ENCODE data around the gene PTK6. TPM values are rescaled to one million over a fixed set of nuclear protein-coding genes. Genes with fewer than 3 reads are reported as not detected.

The PTK6 gene
- polyA plus RNA-seq, 4 donors, result 0.56 to 87.0 (median 47.5) TPM

- Histone ChIP-seq H3K4me3 (ENCODE audit: low read depth in 1 of 3, low read length in 3 of 3) (peak overlapping the region in 2 of 3 donors; percentile 5 to 17), H3K27me3 (ENCODE audit: control insufficient read depth in 3 of 3, insufficient read depth in 3 of 3, low read length in 3 of 3) (peaks cover 0 to 7% (median 0%) of the 10 kb centered on the region in 3 donors), H3K36me3 (ENCODE audit: control insufficient read depth in 3 of 3, insufficient read depth in 2 of 3, low read depth in 1 of 3, low read length in 3 of 3) (no peaks in the 10 kb centered on the region), H3K9me3 (ENCODE audit: control insufficient read depth in 2 of 2, insufficient read depth in 1 of 2, low read depth in 1 of 2, low read length in 1 of 2) (no peaks in the 10 kb centered on the region), H3K4me1 (ENCODE audit: control insufficient read depth in 3 of 3, insufficient read depth in 2 of 3, low read depth in 1 of 3, low read length in 2 of 3) (peaks cover 0 to 23% (median 2%) of the 10 kb centered on the region in 3 donors), H3K27ac (ENCODE audit: low read depth in 1 of 3, low read length in 2 of 3) (peak overlapping the region in 1 of 3 donors; percentile 89)
- WGBS, 3 donors, result 8 to 34% (median 13%) methylated on average over 26 to 27 of the region's 27 CpGs
- no peak for FAIRE-seq
- peak in 1 of 2 donors; percentile 84 for DNase-seq
Observed at GRCh38 chr20:63538204-63539091, 1.3 kb upstream of the PTK6 start.

DNA sequence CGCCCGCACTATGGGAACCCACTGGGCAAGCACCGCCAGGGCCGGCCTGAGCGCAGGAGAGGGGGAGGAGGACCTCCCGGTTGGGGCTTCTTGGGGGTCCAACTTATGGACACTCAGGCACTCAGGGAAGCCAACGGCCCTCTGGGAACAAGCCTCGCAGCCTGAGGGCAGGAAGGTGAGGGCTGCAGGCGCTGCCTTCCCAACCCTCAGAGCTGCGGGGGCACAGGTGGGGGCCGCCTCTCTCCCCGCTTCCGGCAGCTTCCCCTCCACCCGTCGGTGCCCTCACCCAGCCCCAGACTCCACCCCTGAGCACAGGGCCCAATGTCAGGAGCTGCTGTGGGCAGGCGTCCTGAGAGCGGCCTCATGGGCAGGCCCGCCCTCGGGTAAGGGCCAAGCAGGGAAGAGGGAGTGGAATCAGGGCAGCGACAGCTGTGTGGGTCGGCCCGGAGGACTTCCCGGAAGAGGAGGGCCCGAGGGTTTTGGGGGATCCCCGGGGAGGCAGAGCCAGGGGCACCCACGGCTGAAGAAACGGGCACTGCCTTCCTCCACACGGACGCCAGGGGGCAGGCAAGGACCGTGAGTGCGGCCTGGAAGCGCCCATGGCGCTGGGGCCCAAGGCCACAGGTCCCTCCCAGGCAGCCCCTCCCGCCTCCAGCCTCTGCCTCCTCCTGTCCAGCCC, 488 bp upstream of the PTK6 start:
- WGBS, 3 donors, result 1 to 9% (median 3%) methylated on average over 27 to 34 of the region's 34 CpGs
- Histone ChIP-seq H3K4me3 (ENCODE audit: low read depth in 1 of 3, low read length in 3 of 3) (peak overlapping the region in 2 of 3 donors; percentile 17 to 71), H3K4me1 (ENCODE audit: control insufficient read depth in 3 of 3, insufficient read depth in 2 of 3, low read depth in 1 of 3, low read length in 2 of 3) (peaks cover 0 to 23% (median 2%) of the 10 kb centered on the region in 3 donors), H3K27me3 (ENCODE audit: control insufficient read depth in 3 of 3, insufficient read depth in 3 of 3, low read length in 3 of 3) (peaks cover 0 to 9% (median 0%) of the 10 kb centered on the region in 3 donors), H3K36me3 (ENCODE audit: control insufficient read depth in 3 of 3, insufficient read depth in 2 of 3, low read depth in 1 of 3, low read length in 3 of 3) (no peaks in the 10 kb centered on the region), H3K9me3 (ENCODE audit: control insufficient read depth in 2 of 2, insufficient read depth in 1 of 2, low read depth in 1 of 2, low read length in 1 of 2) (no peaks in the 10 kb centered on the region), H3K27ac (ENCODE audit: low read depth in 1 of 3, low read length in 2 of 3) (peak overlapping the region; percentile 57 to 98 (median 89))
- DNase-seq (peak; percentile 92 to 98), FAIRE-seq (no peak)

DNA sequence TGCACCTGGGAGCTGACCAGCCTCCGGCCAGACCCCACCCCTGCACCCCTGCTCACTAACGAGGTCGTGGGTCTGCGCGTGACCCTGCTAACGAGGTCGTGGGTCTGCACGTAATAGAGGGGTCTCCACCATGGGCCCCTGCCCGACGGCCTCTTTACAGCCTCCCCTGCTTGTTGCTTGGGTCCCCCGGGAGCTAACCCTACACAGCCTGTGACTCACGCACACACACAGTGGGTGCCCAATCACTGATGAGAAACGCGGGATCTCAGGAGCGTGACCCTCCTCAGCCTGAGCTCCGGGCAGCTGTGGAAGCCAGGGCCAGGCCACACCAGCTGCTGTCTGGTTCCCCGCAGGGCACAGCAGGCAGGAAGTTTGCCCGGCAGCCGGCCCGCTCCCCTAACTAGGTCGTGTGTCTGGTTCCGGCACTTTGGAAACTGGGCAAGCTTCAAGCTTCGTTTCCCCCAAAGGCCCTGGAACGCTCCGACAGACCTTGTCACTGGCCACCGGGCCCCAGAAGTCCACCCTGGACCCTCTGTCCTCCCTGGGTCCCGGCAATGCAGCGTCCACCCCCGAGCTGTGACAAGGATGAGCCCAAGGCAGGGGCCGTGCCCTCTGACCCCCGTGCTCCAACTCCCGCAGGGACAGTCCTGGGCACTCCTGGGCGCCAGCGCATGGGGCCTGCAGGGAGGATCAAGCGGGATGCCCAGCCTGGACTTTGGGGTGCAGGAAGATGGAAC, 767 bp downstream of the PTK6 start:
- Histone ChIP-seq H3K36me3 (ENCODE audit: control insufficient read depth in 3 of 3, insufficient read depth in 2 of 3, low read depth in 1 of 3, low read length in 3 of 3) (no peaks in the 10 kb centered on the region), H3K4me3 (ENCODE audit: low read depth in 1 of 3, low read length in 3 of 3) (peak overlapping the region in 2 of 3 donors; percentile 42 to 71), H3K9me3 (ENCODE audit: control insufficient read depth in 2 of 2, insufficient read depth in 1 of 2, low read depth in 1 of 2, low read length in 1 of 2) (no peaks in the 10 kb centered on the region), H3K27ac (ENCODE audit: low read depth in 1 of 3, low read length in 2 of 3) (peak overlapping the region in 2 of 3 donors; percentile 89 to 98), H3K4me1 (ENCODE audit: control insufficient read depth in 3 of 3, insufficient read depth in 2 of 3, low read depth in 1 of 3, low read length in 2 of 3) (peaks cover 0 to 23% (median 2%) of the 10 kb centered on the region in 3 donors), H3K27me3 (ENCODE audit: control insufficient read depth in 3 of 3, insufficient read depth in 3 of 3, low read length in 3 of 3) (peaks cover 0 to 9% (median 0%) of the 10 kb centered on the region in 3 donors)
- FAIRE-seq (no peak), DNase-seq (peak in 1 of 2 donors; percentile 55)
- WGBS, 3 donors, result 29 to 62% (median 41%) methylated on average over 35 of the region's 35 CpGs

GRCh38 chr20:63534831-63535651, 2.1 kb downstream of the PTK6 start:
- Histone ChIP-seq H3K27ac (ENCODE audit: low read depth in 1 of 3, low read length in 2 of 3) (peak overlapping the region in 2 of 3 donors; percentile 52 to 97), H3K9me3 (ENCODE audit: control insufficient read depth in 2 of 2, insufficient read depth in 1 of 2, low read depth in 1 of 2, low read length in 1 of 2) (no peaks in the 10 kb centered on the region), H3K27me3 (ENCODE audit: control insufficient read depth in 3 of 3, insufficient read depth in 3 of 3, low read length in 3 of 3) (peaks cover 0 to 9% (median 0%) of the 10 kb centered on the region in 3 donors), H3K36me3 (ENCODE audit: control insufficient read depth in 3 of 3, insufficient read depth in 2 of 3, low read depth in 1 of 3, low read length in 3 of 3) (no peaks in the 10 kb centered on the region), H3K4me1 (ENCODE audit: control insufficient read depth in 3 of 3, insufficient read depth in 2 of 3, low read depth in 1 of 3, low read length in 2 of 3) (peaks cover 0 to 33% (median 2%) of the 10 kb centered on the region in 3 donors), H3K4me3 (ENCODE audit: low read depth in 1 of 3, low read length in 3 of 3) (peak overlapping the region in 1 of 3 donors; percentile 2)
- DNase-seq (peak; percentile 67 to 96), FAIRE-seq (no peak)
- 18 to 52% (median 20%) methylated on average over 30 to 49 of the region's 49 CpGs for WGBS, 3 donors

- WGBS, 3 donors, result 16 to 59% (median 35%) methylated on average over 11 to 12 of the region's 12 CpGs
- peaks cover 0 to 33% (median 2%) of the 10 kb centered on the region in 3 donors for H3K4me1 ChIP-seq (ENCODE audit: control insufficient read depth in 3 of 3, insufficient read depth in 2 of 3, low read depth in 1 of 3, low read length in 2 of 3)
- DNase-seq (no peak), FAIRE-seq (no peak)
- peak overlapping the region in 2 of 3 donors; percentile 52 to 97 for H3K27ac ChIP-seq (ENCODE audit: low read depth in 1 of 3, low read length in 2 of 3)
- H3K27me3 ChIP-seq (ENCODE audit: control insufficient read depth in 3 of 3, insufficient read depth in 3 of 3, low read length in 3 of 3), result peaks cover 0 to 9% (median 0%) of the 10 kb centered on the region in 3 donors
- H3K4me3 ChIP-seq (ENCODE audit: low read depth in 1 of 3, low read length in 3 of 3), result peak overlapping the region in 1 of 3 donors; percentile 2
- no peaks in the 10 kb centered on the region for H3K9me3 ChIP-seq (ENCODE audit: control insufficient read depth in 2 of 2, insufficient read depth in 1 of 2, low read depth in 1 of 2, low read length in 1 of 2)
- H3K36me3 ChIP-seq (ENCODE audit: control insufficient read depth in 3 of 3, insufficient read depth in 2 of 3, low read depth in 1 of 3, low read length in 3 of 3), result no peaks in the 10 kb centered on the region
Observed at GRCh38 chr20:63534427-63534830, 2.7 kb downstream of the PTK6 start.

DNA sequence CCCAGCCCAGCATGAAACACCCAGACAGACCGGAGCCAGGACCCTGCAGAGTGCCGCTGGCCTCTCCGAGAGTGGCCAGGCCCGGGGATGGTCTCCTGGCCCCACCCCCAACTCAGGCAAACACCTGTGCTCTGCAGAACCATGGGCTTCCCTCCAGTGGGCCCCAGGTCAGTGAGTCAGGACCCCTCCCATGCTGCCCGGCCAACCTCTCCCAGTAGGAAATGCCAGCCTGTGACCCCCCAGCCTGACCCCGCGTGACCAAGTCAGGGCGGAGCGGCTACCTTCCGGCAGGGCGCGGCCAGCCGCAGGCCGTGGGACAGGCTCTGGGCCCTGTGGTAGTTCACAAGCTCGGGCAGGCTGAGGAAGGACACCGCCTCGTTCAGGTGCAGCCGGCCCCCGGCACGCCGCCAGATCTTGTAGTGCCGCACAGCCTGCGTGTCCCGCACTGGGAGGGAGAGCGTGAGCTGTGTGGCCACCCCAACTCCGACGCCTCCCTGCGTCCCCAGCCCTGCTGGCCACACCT, 3.2 kb downstream of the PTK6 start:
- DNase-seq (peak in 1 of 2 donors; percentile 75), FAIRE-seq (no peak)
- H3K9me3 ChIP-seq (ENCODE audit: control insufficient read depth in 2 of 2, insufficient read depth in 1 of 2, low read depth in 1 of 2, low read length in 1 of 2), result no peaks in the 10 kb centered on the region
- 14 to 62% (median 44%) methylated on average over 26 to 28 of the region's 28 CpGs for WGBS, 3 donors
- no peaks in the 10 kb centered on the region for H3K36me3 ChIP-seq (ENCODE audit: control insufficient read depth in 3 of 3, insufficient read depth in 2 of 3, low read depth in 1 of 3, low read length in 3 of 3)
- peak overlapping the region in 1 of 3 donors; percentile 2 for H3K4me3 ChIP-seq (ENCODE audit: low read depth in 1 of 3, low read length in 3 of 3)
- peaks cover 0 to 33% (median 2%) of the 10 kb centered on the region in 3 donors for H3K4me1 ChIP-seq (ENCODE audit: control insufficient read depth in 3 of 3, insufficient read depth in 2 of 3, low read depth in 1 of 3, low read length in 2 of 3)
- peaks cover 0 to 12% (median 0%) of the 10 kb centered on the region in 3 donors for H3K27me3 ChIP-seq (ENCODE audit: control insufficient read depth in 3 of 3, insufficient read depth in 3 of 3, low read length in 3 of 3)
- peak overlapping the region in 2 of 3 donors; percentile 52 to 97 for H3K27ac ChIP-seq (ENCODE audit: low read depth in 1 of 3, low read length in 2 of 3)

DNA sequence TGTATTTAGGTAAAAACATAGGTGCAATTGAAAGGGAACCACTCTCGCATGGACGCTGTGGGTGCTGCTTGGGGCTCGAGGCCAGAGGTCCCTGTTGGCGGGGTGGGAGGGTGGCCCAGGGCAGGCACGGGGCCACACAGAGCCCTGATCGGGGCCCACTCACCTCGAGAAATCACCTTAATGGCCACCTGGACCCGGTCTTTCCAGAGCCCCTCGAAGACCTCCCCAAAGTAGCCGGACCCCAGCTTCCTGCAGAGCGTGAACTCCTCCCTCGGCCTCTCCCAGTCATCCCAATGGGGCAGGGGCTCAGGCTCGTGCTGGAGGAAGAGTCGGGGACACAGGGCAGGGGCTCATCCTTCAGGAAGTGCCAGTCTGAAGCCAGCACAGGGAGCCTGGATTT, 3.8 kb downstream of the PTK6 start:
- DNase-seq, result no peak
- no peak for FAIRE-seq
- H3K27me3 ChIP-seq (ENCODE audit: control insufficient read depth in 3 of 3, insufficient read depth in 3 of 3, low read length in 3 of 3), result peaks cover 0 to 12% (median 0%) of the 10 kb centered on the region in 3 donors

More for the DNA sequence above, 3.8 kb downstream of the PTK6 start:
- H3K4me3 ChIP-seq (ENCODE audit: low read depth in 1 of 3, low read length in 3 of 3), result no peak overlapping the region
- H3K4me1 ChIP-seq (ENCODE audit: control insufficient read depth in 3 of 3, insufficient read depth in 2 of 3, low read depth in 1 of 3, low read length in 2 of 3), result peaks cover 0 to 33% (median under 1%) of the 10 kb centered on the region in 3 donors
- H3K9me3 ChIP-seq (ENCODE audit: control insufficient read depth in 2 of 2, insufficient read depth in 1 of 2, low read depth in 1 of 2, low read length in 1 of 2), result no peaks in the 10 kb centered on the region
- 79 to 84% (median 82%) methylated on average over 12 to 14 of the region's 14 CpGs for WGBS, 3 donors
- H3K36me3 ChIP-seq (ENCODE audit: control insufficient read depth in 3 of 3, insufficient read depth in 2 of 3, low read depth in 1 of 3, low read length in 3 of 3), result no peaks in the 10 kb centered on the region
- peak overlapping the region in 1 of 3 donors; percentile 97 for H3K27ac ChIP-seq (ENCODE audit: low read depth in 1 of 3, low read length in 2 of 3)

All from small intestine (tissue), 7 donors.